ENCODE measurements around the gene KRT83.
"Not testable (repeated sequence)": the region's sequence is repeated elsewhere in the genome, so short reads cannot be mapped to it uniquely, and the experiment has no call there.

Gene KRT83

GRCh38 chr12:52286857-52287785 lies 34.1 kb downstream of the KRT83 start:
- not testable (repeated sequence) for DNase-seq (ENCODE audit: low spot score)

- no peak for DNase-seq (ENCODE audit: low spot score)
Measured at GRCh38 chr12:52285851-52286530, 35.2 kb downstream of the KRT83 start.

GRCh38 chr12:52285172-52285745 lies 35.9 kb downstream of the KRT83 start:
- DNase-seq (ENCODE audit: low spot score), result no peak

DNA sequence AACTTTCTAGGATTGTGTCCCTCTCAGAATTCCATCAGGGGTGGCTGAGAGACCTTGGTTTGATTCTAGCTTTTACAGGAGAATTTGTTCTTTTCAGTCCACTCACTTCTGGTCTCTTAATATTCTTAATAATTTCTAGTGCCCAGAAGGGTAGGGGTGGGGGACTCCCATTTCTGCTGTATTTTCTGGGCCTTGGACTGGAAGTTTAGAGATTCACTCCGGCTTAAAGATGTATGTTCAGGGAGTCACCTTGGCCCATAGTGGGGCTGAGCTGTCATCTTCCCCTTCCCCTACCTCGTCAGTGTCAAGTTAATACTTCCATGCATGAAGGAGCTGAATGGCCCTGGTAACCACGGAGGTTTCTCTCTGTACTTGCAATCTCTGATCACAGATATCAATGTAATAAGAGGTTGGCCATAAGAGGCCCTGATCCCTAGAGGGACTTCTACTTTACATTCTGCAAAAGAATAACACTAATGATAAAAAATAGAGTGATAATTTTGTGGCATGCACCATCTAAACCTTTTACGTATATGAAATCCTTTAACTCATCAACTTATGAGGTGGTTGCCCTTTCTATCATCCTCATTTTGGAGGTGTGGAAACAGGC lies 36.5 kb downstream of the KRT83 start:
- no peak for DNase-seq (ENCODE audit: low spot score)

DNA sequence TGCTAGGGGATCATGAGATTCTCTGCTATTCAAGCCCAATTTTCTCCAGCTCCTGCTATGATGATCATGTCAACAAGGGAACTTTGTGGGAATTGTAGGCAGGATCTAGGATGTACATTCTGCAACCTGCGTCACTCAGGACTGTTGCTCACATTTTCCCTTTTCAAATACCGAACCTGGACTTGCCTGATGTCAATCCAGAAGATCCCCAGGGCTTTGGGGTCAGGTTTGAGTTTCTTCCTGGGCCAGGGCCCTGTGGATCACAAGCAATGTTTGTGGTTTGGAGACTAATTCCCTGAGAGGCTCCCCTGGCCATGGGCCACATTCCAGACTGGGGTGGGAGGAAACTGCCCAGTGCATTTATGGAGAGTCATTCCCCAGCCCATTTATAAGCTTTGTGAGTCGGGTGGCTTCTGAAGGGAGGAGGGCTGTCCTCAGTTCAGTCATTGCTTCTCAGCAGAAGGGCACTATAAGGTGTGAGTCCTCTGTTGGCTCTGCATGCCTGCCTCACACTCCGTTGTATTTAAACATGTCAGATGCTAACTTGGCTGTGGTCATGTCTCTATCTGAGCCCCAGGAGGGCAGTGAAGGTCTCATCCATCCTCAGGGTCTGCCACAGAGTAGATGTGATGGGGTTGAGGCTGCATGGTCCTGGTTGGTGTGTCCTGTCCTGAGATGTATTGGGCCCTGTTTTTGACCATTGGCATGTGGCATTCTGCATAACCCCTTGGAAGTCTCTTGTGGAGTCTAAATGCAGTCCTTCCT lies 40.2 kb downstream of the KRT83 start:
- no peak for DNase-seq (ENCODE audit: low spot score)

- no peak for DNase-seq (ENCODE audit: low spot score)
Measured at GRCh38 chr12:52280319-52280795, 40.8 kb downstream of the KRT83 start.

- no peak for DNase-seq (ENCODE audit: low spot score)
Measured at GRCh38 chr12:52279422-52280318, 41.5 kb downstream of the KRT83 start.

GRCh38 chr12:52278575-52279421 lies 42.4 kb downstream of the KRT83 start:
- peak; percentile 84 for DNase-seq (ENCODE audit: low spot score)

DNA sequence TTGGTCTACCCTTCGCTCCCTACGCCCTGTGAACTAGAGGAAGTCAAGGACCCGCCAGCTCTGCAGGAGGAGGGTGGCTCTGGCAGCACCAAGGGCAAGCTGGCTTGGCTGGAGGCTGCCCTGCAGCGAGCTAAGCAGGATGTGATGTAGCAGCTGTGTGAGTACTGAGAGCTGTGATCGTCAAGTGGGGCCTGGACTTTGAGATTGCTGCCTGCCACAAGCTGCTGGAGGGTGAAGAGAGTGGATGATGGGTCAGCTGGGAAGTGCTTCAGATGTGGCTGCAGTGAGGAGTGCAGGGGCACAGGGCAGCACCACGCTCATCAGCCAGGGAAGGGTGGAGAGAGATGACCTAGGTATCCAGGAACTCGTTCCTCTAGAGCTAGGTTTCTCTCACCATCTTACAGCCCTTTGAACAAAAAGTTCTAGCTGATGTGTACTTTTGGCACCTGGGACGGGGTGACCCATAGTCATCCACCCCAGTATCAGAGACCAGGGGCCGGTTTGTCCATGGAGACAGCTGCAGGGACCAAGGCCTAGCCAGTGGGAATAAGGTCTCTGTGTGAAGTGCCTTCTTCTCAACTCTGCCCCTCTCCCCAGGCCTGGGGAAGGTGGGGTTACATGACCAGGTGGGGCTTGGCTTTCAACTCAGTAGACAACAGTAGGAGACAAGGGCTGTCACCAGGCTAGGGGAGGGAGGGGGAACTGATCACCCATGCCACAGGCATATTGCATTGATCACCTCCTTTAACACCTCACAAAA lies 43.5 kb downstream of the KRT83 start:
- no peak for DNase-seq (ENCODE audit: low spot score)

DNA sequence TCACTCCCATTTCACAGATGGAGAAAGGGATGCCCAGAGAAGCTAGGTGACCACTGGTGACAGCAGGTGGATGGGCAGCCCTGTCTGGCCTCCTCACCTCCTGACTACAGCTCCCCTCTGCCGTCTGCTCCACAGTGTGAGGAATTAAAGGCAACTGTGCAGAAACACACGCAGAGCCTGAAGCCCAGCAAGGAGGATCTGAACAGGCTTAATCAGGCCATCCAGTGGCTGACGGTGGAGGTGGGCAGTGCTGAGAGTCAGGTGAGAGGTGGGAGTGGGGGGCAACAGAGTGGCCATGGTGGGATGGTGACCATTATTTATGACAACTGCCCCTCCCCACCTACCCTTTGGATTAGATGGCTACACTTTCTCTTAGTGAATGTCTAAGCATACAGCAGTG lies 45.5 kb downstream of the KRT83 start:
- no peak for DNase-seq (ENCODE audit: low spot score)

DNA sequence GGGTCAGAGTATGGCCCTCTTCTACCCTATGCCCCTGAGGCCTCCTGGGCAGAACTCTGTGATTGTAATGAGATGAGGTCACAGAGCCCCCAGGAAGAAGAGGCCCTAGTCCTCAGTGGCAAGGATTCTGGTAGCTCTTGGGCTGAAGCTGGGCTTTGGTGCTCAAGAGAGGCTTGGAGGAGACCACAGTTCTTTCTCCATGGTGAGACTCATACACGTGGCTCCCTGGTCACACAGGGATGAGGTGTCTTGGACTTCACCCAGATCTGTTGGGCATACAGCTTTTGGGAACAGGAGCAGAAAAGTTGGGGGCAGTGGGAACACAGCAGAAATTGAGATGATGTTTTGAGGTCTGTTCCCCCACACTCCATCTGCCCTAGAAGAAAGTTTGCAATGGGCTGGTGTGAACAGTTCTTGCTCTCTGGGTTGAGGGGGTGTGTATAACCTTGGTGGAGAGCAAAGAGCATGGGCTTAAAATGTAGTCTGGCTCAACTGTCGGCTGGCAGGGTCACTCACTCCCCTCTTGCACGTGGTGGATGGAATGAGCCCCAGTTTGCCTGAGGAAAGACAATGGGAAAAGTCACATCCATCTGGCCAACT lies 46.6 kb downstream of the KRT83 start, which contains the start of gene KRT86:
TSS of gene KRT86 (plus strand) at position 125 of the 600 bp plus-strand sequence. CDS start 27,272 bp downstream, outside the sequence.
- no peak for DNase-seq (ENCODE audit: low spot score)

GRCh38 chr12:52271158-52271557 lies 50.0 kb downstream of the KRT83 start:
- no peak for DNase-seq (ENCODE audit: low spot score)

DNA sequence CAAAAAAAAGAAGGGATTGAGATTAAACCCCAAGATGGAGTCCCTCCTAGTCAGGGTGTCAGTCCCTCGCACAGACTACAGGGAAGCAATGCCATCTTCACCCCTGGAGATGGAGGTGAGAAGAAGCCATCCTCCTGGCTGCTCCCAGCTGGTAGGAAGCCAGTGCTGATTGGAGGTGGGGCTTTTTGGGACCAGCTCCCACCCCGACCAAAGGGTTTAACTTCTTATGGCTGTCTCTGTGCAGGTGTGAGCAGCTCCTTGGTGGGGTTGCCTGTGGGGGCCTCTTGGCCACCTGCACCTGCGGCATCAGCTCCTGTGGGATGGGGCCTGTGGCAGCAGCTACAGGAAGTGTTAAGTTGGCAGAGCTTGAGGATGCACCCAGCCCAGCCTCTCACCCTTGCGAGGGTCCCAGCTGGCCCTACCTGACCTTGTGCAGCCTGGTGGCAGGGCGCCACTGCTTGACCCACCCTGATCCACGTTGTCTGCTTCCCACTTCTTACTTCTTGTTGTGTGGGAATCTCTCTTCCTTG lies 50.6 kb downstream of the KRT83 start:
- no peak for DNase-seq (ENCODE audit: low spot score)

GRCh38 chr12:52268212-52268611 lies 53.0 kb downstream of the KRT83 start:
- DNase-seq (ENCODE audit: low spot score), result no peak

DNA sequence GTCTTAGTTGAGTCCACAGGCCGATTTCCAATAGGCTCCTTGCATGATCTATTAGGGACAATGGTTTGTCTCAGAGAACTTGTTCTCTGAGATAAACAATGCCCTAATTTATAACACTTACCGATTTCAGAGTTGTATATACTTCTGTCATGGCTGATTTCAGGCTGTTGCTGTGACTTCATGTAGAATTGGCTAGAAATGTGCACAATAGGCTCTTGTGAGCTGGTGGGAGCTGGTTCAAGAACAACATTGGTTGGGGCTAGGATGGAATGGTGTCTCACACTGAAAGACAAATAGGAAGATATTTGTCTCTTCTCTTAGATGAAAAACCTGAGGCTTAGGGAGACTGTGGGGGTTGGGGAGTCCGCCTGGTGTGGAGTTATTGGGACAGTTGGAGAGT lies 53.5 kb downstream of the KRT83 start:
- DNase-seq (ENCODE audit: low spot score), result no peak

GRCh38 chr12:52267266-52267665 lies 53.9 kb downstream of the KRT83 start:
- DNase-seq (ENCODE audit: low spot score), result no peak

- DNase-seq (ENCODE audit: low spot score), result no peak
Measured at GRCh38 chr12:52266514-52266913, 54.7 kb downstream of the KRT83 start.

GRCh38 chr12:52264435-52264825 lies 56.8 kb downstream of the KRT83 start:
- DNase-seq (ENCODE audit: low spot score), result no peak

Measured in germinal center (tissue), 1 donor.